ENCODE results near the gene CAPN13.

CAPN13 gene

GRCh38 chr2:30721668-30722647 lies 85.3 kb downstream of the CAPN13 start:
- no peak for FAIRE-seq

DNA sequence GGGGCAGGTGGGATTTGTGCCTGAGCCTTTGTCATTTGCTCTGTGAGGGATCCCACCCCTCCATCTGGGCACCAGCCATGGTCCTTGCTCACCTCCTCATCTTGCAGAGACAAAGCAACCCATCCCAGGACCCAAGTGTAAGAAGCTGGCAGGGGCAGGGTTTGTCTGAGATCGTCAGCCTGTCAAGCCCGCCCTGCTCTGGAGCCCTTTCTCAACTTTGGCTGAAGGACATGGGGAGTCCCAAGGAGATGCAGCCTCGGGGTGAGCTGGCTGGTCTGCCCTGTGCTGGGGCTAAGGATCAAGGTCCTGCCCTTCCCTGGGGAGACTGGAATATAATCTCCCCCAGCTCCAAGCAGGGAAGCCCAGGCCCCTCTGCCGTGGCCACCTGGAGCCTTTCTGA lies 86.0 kb downstream of the CAPN13 start:
- FAIRE-seq: no peak

DNA sequence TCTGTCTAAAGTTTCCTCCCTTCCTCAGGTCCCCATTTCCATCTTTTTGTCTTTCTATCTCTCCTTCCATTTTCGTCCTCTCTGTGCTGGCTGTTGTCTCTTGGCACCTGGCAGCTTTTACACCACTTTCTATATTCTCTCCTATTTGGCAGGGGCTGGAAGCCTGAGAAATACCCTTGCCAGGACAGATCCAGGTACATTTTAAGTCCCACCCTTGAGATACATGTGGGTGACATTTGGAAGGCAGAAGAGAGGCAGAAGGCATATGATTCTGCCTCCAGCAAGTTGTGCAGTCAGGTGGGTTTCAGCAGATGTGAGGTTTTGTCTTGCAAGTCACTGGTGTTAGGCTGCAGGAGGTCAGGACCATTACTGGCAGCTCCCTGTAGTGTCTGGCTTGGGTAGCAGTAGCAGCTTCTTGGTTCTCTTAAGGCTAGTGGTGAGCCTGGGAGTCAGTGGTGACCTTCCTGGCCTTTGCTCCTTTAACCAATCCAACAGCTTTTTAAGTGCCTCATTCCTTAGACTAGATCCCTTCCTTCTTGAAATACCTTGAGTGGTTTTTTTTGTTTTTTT lies 90.1 kb downstream of the CAPN13 start:
- no peak for FAIRE-seq

- no peak for FAIRE-seq
Observed at GRCh38 chr2:30716123-30716900, 90.9 kb downstream of the CAPN13 start.

DNA sequence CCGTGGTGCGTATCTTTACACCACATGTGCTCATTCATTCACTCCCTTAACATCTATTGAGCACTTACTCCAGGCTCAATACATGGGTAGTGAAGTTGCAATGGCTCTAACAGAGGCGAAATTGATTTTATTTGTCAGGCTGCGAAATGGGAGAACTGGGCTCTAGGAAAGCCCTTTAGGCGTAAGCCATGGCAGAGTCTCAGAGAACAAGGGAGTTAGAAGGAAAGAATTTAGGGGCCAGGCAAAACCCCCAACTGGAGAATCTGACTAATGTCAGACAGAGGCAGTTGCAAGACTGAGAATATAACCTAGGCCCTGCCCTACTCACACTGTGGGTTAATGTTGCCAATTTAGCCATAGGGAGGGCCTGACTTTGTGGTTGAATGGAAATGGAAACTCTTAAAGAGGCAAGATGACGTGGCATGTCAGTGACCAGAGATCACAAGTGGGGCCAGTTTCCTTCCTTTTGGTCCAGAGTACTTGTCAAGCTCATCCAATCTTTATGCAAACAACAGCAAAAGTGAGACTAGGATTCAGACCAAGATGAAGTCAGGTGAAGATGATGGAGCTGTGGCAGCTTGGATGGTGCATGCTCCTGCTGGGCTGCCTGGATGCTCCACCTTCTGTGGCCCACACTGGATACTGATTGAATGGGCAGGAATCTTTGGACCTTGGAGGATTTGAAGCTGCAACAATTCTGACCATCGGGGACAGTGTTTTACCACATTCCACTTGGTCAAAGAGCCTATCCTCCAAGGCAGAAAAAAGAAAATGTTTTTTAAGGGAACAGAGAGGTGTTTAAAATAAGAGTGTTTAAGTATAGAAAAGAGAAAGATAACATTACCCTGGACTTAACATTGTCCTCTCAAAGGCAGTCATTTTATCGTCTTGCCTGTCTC lies 92.2 kb downstream of the CAPN13 start:
- no peak for FAIRE-seq

GRCh38 chr2:30713698-30714097 lies 93.5 kb downstream of the CAPN13 start:
- FAIRE-seq: no peak

- FAIRE-seq: peak; percentile 73
Observed at GRCh38 chr2:30711646-30712085, 95.6 kb downstream of the CAPN13 start.

GRCh38 chr2:30710461-30710860 lies 96.8 kb downstream of the CAPN13 start:
- FAIRE-seq: no peak

DNA sequence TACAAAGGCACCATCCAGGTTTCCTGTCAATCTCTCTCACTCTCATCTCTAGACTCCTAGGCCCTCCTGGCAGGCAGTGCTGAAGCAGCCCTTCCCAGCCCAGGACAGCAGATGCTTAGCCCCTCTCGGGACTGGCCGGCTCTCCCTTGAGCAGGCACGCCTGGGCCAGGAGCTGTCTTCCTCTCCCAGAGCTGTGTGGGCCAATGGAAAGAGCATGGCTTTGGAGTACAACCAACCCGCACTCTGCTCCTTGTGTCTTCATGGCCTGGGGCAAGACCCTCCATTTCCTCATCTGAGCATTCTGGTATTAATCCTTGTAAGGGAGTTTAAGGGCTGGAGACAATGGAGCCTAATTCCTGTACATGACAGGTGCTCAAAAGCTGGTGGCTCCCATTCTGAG lies 97.2 kb downstream of the CAPN13 start:
- FAIRE-seq: no peak

DNA sequence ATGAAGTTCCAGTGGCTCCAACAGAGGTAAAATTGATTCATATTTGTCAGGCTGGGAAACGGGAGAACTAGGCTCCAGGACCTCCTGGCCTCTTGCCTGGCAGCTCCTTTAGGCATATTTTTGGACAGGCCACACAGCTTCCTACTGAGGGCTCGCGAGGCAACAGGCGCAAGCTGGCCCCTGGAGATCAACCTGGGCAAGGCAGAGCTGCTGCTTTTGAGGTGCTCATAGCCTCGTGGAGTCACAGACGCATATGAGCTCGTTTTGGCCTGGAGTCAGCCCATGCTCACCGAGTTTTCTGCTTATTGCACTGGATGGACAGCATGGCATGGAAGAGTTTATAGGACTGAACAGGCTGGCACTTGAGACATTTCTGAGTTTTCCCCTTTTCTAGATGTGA lies 97.7 kb downstream of the CAPN13 start:
- no peak for FAIRE-seq

DNA sequence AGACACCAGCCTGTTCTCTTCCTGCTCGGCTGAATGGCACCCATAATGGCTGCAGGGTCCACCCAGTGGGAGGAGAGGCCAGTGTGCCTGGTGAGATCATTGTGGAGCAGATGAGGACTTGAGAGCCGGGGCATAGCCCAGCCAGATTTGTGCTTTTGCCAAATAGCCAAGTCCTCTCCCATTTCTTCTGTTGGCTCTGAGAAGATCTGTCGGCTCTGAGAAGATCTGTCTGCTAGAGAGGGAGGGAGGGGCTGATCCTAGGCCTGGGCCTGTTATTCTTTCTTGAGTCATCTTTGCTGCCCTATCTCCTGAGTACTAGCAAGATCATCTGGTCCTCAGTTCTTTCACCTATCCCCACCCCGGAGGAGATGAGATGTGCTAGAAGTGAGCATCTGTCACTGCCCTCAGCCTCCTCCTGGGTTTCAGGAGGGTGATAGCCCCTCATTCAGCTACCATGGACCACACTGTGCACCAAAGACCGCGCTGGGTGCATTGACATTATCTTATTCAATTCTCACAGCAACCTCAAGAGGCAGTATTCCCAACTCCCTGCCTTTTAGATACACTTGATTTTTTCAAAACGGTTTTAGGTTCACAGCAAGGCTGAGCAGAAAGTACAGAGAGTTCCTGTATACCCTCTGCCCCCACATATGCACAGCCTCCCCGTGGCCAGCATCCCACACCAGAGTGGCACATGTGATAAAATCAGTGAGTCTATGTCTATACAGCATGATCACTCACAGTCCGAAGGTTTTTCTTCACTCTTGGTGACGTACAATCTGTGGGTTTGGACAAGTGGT lies 98.6 kb downstream of the CAPN13 start:
- FAIRE-seq: no peak

GRCh38 chr2:30707304-30707903 lies 99.8 kb downstream of the CAPN13 start:
- no peak for FAIRE-seq

- no peak for FAIRE-seq
Observed at GRCh38 chr2:30706534-30707303, 100.5 kb downstream of the CAPN13 start.

- no peak for FAIRE-seq
Observed at GRCh38 chr2:30705711-30706533, 101.3 kb downstream of the CAPN13 start.

- no peak for FAIRE-seq
Observed at GRCh38 chr2:30705056-30705455, 102.2 kb downstream of the CAPN13 start.

DNA sequence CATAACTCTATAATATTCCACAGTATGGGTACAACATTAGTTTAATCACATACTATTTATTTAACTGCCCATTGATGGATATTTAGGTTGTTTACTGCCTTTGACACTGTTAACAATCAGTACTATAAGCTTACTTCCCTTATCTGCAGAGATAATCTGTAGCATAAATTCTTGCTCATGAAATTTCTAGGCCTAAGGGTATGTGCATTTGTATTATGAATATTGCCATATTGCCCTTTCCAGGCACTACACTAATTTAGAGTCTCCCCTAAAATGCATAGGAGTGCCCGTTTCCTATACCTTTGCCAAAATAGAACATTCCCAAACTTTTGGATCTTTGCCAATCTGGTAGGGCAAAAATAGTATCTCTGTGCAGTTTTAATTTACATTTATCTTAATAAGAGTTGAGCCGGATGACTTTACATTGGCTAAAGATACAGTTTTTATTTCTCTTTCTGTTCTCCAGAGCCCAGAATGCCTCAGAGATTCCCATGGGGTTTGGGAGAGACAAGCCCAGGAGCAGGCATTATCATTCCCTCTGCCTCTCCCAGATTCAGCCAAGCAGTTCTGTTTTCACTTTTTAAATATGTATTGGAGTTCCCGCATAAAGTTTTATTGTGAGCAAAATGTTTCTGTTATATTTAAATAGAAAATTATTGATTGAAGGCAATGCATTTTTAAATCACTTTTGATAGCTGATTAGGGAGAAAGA lies 102.8 kb downstream of the CAPN13 start:
- no peak for FAIRE-seq

- no peak for FAIRE-seq
Observed at GRCh38 chr2:30702694-30703093, 104.6 kb downstream of the CAPN13 start.

DNA sequence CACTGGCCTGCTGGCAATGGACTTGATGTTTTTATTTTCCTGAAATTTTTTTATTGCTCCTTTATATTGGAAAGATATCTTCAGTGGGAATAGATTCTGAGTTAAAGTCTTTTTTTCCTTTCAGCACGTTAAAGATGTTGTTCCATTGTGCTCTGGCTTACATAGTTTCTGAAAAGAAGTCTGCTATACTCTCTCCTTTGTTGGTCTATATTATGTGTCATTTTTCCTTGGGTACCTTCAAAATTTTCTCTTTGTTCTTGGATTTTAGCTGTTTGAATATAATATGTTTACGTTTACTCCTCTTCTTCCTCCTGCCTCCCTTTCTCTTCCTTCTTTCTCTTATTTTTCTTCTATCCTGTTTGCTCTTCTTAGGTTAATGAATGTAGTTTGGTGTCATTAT lies 105.5 kb downstream of the CAPN13 start:
- no peak for FAIRE-seq

Data from TTC549 (cell line).